Pancreas (tissue), 10 donors: ENCODE data around the gene MACIR. TPM values are rescaled to one million over a fixed set of nuclear protein-coding genes. Genes with fewer than 3 reads are reported as not detected.
A peak's percentile ranks its signal among the peaks of the same experiment; 100 is the strongest.

ENCODE experiments used
- ATAC-seq, 4 donors: fragments of 200-7000 bp; cut with Tn5 transposase; one replicate each; pipeline versions ENCODE4 v1.8.0 to v1.9.1; 2020; ENCODE audit warnings: mild to moderate bottlenecking in 4 of 4, moderate library complexity in 4 of 4
- DNase-seq, 6 donors: peaks; one replicate each; pipeline ENCODE4 v3.0.0-alpha.2; 2020
- FAIRE-seq: peaks from 2 replicates; lab custom pipeline; 2012; peaks lifted over from hg19 to GRCh38; lab: Jason Lieb, UNC
- H3K27ac ChIP-seq, 4 donors: fragments of 200-600 bp; sonication (generic); 1 replicate in 3 of 4; 2 replicates in 1 of 4; pipeline versions ENCODE4 v1.5.0 to v1.8.0; 2020
- H3K27me3 ChIP-seq, 4 donors: fragments of 200-600 bp; one replicate each; pipeline ENCODE4 v1.8.0; 2021
- H3K36me3 ChIP-seq, 3 donors: fragments of 200-600 bp; sonication (generic) in 1 of 3; one replicate each; pipeline versions ENCODE4 v1.5.0 to v1.8.0; 2020 to 2021
- H3K4me1 ChIP-seq, 3 donors: fragments of 200-600 bp; one replicate each; pipeline ENCODE4 v1.8.0; 2021
- H3K4me3 ChIP-seq, 4 donors: fragments of 200-600 bp; sonication (generic) in 2 of 4; one replicate each; pipeline versions ENCODE4 v1.5.0 to v1.8.0; 2020 to 2021
- H3K9me3 ChIP-seq, 4 donors: fragments of 200-600 bp; one replicate each; pipeline ENCODE4 v1.8.0; 2021
- CTCF ChIP-seq, 4 donors: fragments of 200-600 bp; sonication (generic) in 3 of 4; IDR thresholded peaks; one replicate each; pipeline versions ENCODE4 v1.5.0 to v1.8.0; 2021; ENCODE audit warnings: antibody characterized with exemption in 4 of 4
- WGBS, 2 donors: extraction: QIAGEN DNeasy Blood & Tissue Kit; methylation state at CpG; one replicate each; pipeline ENCODE4 v1.1.7; 2013; 5-methylcytosine and 5-hydroxymethylcytosine counted together
- intact Hi-C, 3 donors: fragments of 100-400 bp; cut with DNase I; formaldehyde crosslinking; loops; one replicate each; pipeline versions ENCODE4 v1.11.1 to v1.14.2; 2022
- polyA plus RNA-seq, 2 donors: library from polyadenylated mRNA; stranded (reverse); fragments of 200-250 nt; gene quantifications; one replicate each; pipeline ENCODE4 v1.2.3, GENCODE V29; 2013
- total RNA-seq, 6 donors: library from RNA; stranded (reverse); fragmentation: NEBNext Ultra II Directional in 4 of 6; extraction: Animal tissue kit (Norgen Biotek cat#: 25700) in 4 of 6; gene quantifications; one replicate each; pipeline versions ENCODE4 v1.2.1 to v1.2.4, GENCODE V29; 2021 to 2023
- donor health status: healthy with polysubstance abuse.
- donor health status: DM: no; HTN: no; CAD: no; lungs with moderate emphysema.
- donor health status: DM: no; HTN: no; CAD: no.
- donor health status: control.
- donor health status: control.
- donor health status: Bipolar disorder and iron deficiency.
- donor health status: DM: yes; HTN: yes; CAD: no.
- donor health status: DM: no; HTN: no; CAD: no.
- donor health status: DM: no; HTN: no; CAD: no.
- donor health status: DM: yes; HTN: yes; CAD: no.

Gene MACIR, protein sequence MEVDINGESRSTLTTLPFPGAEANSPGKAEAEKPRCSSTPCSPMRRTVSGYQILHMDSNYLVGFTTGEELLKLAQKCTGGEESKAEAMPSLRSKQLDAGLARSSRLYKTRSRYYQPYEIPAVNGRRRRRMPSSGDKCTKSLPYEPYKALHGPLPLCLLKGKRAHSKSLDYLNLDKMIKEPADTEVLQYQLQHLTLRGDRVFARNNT
- total RNA-seq (1 to 10 TPM; 2.4 to 8.0 (median 3.2) TPM), polyA plus RNA-seq (1 to 10 TPM; 3.0 to 6.8 TPM)

- intact Hi-C loops, result loop anchor here in 1 of 3 donors (10.0 kb wide), 1 partner anchor 106 kb away; no protein-coding TSS in a partner anchor
- Histone ChIP-seq H3K27me3 (no peaks in the 10 kb centered on the region), H3K4me1 (peaks cover 3 to 27% (median 17%) of the 10 kb centered on the region in 3 donors), H3K4me3 (peak within 1 kb of the TSS; percentile 79 to 93 (median 89)), H3K27ac (peak within 1 kb of the TSS; percentile 77 to 91 (median 88)), H3K9me3 (no peaks in the 10 kb centered on the region), H3K36me3 (no peaks in the 10 kb centered on the region)
- no peak for TF ChIP-seq CTCF (IDR thresholded peaks at IDR 0.05)
- DNase-seq (peak; percentile 95 to 98 (median 98)), FAIRE-seq (peak; percentile 56), ATAC-seq (peak; percentile 93 to 97 (median 96))
- 0% methylated on average over 21 to 45 of the region's 45 CpGs for WGBS, 2 donors
Observed at GRCh38 chr5:103258368-103258956, at the start of gene MACIR. MACIR (plus strand) TSS chr5:103258763; CDS start chr5:103275920, 17,157 bp downstream.

DNA sequence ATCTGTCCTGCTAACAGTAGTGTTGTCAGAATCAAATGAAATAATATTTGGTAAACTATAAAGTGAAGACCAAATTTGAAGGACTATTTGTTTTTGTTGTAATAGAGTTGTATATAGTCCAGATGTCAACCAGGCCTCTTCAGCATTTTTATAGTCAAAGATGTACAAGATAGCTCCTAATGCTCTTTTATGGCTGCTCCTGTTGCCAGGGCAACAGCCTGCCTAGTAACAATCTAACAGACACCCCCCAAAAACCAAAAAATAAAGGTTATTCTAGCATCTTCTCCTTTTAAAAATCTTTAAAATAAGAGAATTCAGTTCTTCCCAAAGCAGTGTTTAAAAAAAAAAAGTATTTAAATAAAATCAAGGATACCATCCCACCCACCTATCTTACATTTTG is 49.5 kb upstream of the MACIR start:
- H3K4me3 ChIP-seq, result no peak overlapping the region
- H3K27ac ChIP-seq, result no peak overlapping the region
- FAIRE-seq (no peak), DNase-seq (no peak), ATAC-seq (no peak)
- intact Hi-C loops, result no loop called here
- no peaks in the 10 kb centered on the region for H3K9me3 ChIP-seq
- H3K4me1 ChIP-seq, result no peaks in the 10 kb centered on the region
- TF ChIP-seq CTCF (IDR thresholded peaks at IDR 0.05), result no peak
- no peaks in the 10 kb centered on the region for H3K36me3 ChIP-seq
- H3K27me3 ChIP-seq, result no peaks in the 10 kb centered on the region

DNA sequence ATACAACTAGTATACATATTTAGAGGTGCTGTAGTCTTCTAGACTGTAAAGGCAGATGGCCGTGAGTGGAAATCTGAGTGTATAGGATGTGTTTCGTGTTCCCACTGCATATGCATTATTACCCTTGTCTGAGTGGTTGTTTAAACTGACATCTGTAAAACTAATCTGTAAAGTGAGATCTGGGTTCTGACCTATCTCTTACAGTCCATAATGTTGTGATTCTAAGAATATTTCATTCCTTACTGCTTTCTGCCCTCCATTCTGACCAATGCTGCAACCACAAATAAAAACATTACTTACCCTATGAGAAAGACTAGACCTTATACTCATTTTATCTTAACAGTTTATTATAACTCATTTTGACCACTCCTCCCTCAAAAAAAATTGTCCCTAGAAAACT is 47.6 kb upstream of the MACIR start:
- H3K4me1 ChIP-seq, result no peaks in the 10 kb centered on the region
- no peaks in the 10 kb centered on the region for H3K9me3 ChIP-seq
- H3K27me3 ChIP-seq, result no peaks in the 10 kb centered on the region
- H3K27ac ChIP-seq, result no peak overlapping the region
- DNase-seq, result no peak
- ATAC-seq, result no peak
- no peaks in the 10 kb centered on the region for H3K36me3 ChIP-seq
- FAIRE-seq, result no peak
- intact Hi-C loops, result no loop called here
- TF ChIP-seq CTCF (IDR thresholded peaks at IDR 0.05), result no peak
- 96 to 98% methylated on average over 2 of the region's 2 CpGs for WGBS, 2 donors
- H3K4me3 ChIP-seq, result no peak overlapping the region

- no peaks in the 10 kb centered on the region for H3K9me3 ChIP-seq
- no peak for ATAC-seq
- no peaks in the 10 kb centered on the region for H3K36me3 ChIP-seq
- TF ChIP-seq CTCF (IDR thresholded peaks at IDR 0.05), result no peak
- FAIRE-seq, result no peak
- no peaks in the 10 kb centered on the region for H3K27me3 ChIP-seq
- no peak for DNase-seq
- intact Hi-C loops, result no loop called here
- WGBS, 2 donors, result 88 to 91% methylated on average over 2 of the region's 2 CpGs
- no peaks in the 10 kb centered on the region for H3K4me1 ChIP-seq
- H3K4me3 ChIP-seq, result no peak overlapping the region
- no peak overlapping the region for H3K27ac ChIP-seq
Observed at GRCh38 chr5:103211576-103212561, 46.7 kb upstream of the MACIR start.
